ENCODE results near the gene ALG14. TPM values are rescaled to one million over a fixed set of nuclear protein-coding genes. Genes with fewer than 3 reads are reported as not detected.

The ALG14 gene
- total and polyA plus RNA-seq, 2 donors (not counting 1 experiment from before 2014, with no cell fraction given) = 0.92 to 2.6 TPM

- H3K27ac ChIP-seq (ENCODE audit: low read length in 2 of 2) = no peak overlapping the region
- 88% methylated on average over 1 of the region's 2 CpGs for WGBS (ENCODE audit: insufficient coverage)
- H3K36me3 ChIP-seq (replicated peaks in 1 of 2; ENCODE audit: control extremely low read depth in 1 of 2, control insufficient read depth in 1 of 2, extremely low read depth in 1 of 2, insufficient read depth in 2 of 2, low read length in 1 of 2) = no peaks in the 10 kb centered on the region
- no peaks in the 10 kb centered on the region for H4K20me1 ChIP-seq (ENCODE audit: control insufficient read depth, insufficient read depth, low read length, poor library complexity, severe bottlenecking)
- H3K4me3 ChIP-seq (ENCODE audit: control extremely low read depth in 1 of 5, extremely low read depth in 1 of 5, insufficient read depth in 1 of 5, low read depth in 2 of 5, low read length in 4 of 5) = no peak overlapping the region
- POLR2A ChIA-PET = no interaction called here
- CTCF ChIA-PET = interaction anchor here (0.6 to 6.4 kb wide), 3 partner anchors 77 to 194 kb away, joined by 3 to 243 read pairs (median 4); partner anchors contain the start of gene RWDD3
- Mint-ChIP-seq H3K27ac (no peak overlapping the region), H3K4me3 (no peak overlapping the region), H3K9me3 (ENCODE audit: insufficient read depth) (no peaks in the 10 kb centered on the region), H3K27me3 (no peaks in the 10 kb centered on the region), H3K4me1 (no peaks in the 10 kb centered on the region)
- H3K27me3 ChIP-seq (replicated peaks in 1 of 4; ENCODE audit: control extremely low read depth in 1 of 4, control insufficient read depth in 3 of 4, insufficient read depth in 4 of 4, low read length in 3 of 4) = no peaks in the 10 kb centered on the region
- DNase-seq (no peak), ATAC-seq (ENCODE audit: low read depth) (no peak)
- H3K4me2 ChIP-seq (replicated peaks; ENCODE audit: low read depth, low read length, poor library complexity, severe bottlenecking) = no peak overlapping the region
- no peaks in the 10 kb centered on the region for H3K79me2 ChIP-seq (ENCODE audit: control insufficient read depth, insufficient read depth, low read length)
- peaks cover 0 to 3% of the 10 kb centered on the region in 2 donors for H3K4me1 ChIP-seq (ENCODE audit: control insufficient read depth in 2 of 2, insufficient read depth in 2 of 2, low read length in 2 of 2)
- H3K9me3 ChIP-seq (ENCODE audit: control extremely low read depth in 1 of 3, control insufficient read depth in 2 of 3, insufficient read depth in 1 of 3, low read length in 2 of 3) = no peaks in the 10 kb centered on the region
- no peak overlapping the region for H3K9ac ChIP-seq (ENCODE audit: low read length)
- no peak overlapping the region for H2AFZ ChIP-seq (ENCODE audit: insufficient read depth, low read depth, low read length, poor library complexity, severe bottlenecking)
- intact Hi-C loops (cut with micrococcal nuclease) = loop anchor here (5.0 to 10.0 kb wide), 2 partner anchors 58 to 525 kb away; no protein-coding TSS in a partner anchor
- TF ChIP-seq CTCF (IDR thresholded peaks at IDR 0.05) = no peak
- TF ChIP-seq EZH2 (IDR thresholded peaks at IDR 0.05; ENCODE audit: borderline replicate concordance, insufficient read depth, low read depth, low read length, poor library complexity, severe bottlenecking) = no peak
These were observed 32.7 kb downstream of the ALG14 start for GRCh38 chr1:95040032-95040525.

- no peak overlapping the region for H2AFZ ChIP-seq (ENCODE audit: insufficient read depth, low read depth, low read length, poor library complexity, severe bottlenecking)
- H3K9me3 ChIP-seq (ENCODE audit: control extremely low read depth in 1 of 3, control insufficient read depth in 2 of 3, insufficient read depth in 1 of 3, low read length in 2 of 3) = no peaks in the 10 kb centered on the region
- H3K4me1 ChIP-seq (ENCODE audit: control insufficient read depth in 2 of 2, insufficient read depth in 2 of 2, low read length in 2 of 2) = peaks cover 0 to 3% of the 10 kb centered on the region in 2 donors
- Mint-ChIP-seq H3K4me3 (no peak overlapping the region), H3K9me3 (ENCODE audit: insufficient read depth) (no peaks in the 10 kb centered on the region), H3K27ac (no peak overlapping the region), H3K27me3 (no peaks in the 10 kb centered on the region), H3K4me1 (no peaks in the 10 kb centered on the region)
- H3K9ac ChIP-seq (ENCODE audit: low read length) = no peak overlapping the region
- CTCF ChIA-PET = interaction anchor here (0.6 to 6.4 kb wide), 3 partner anchors 77 to 194 kb away, joined by 3 to 243 read pairs (median 4); partner anchors contain the start of gene RWDD3
- no peaks in the 10 kb centered on the region for H4K20me1 ChIP-seq (ENCODE audit: control insufficient read depth, insufficient read depth, low read length, poor library complexity, severe bottlenecking)
- no peaks in the 10 kb centered on the region for H3K36me3 ChIP-seq (replicated peaks in 1 of 2; ENCODE audit: control extremely low read depth in 1 of 2, control insufficient read depth in 1 of 2, extremely low read depth in 1 of 2, insufficient read depth in 2 of 2, low read length in 1 of 2)
- 100% methylated on average over 8 of the region's 12 CpGs for WGBS (ENCODE audit: insufficient coverage)
- no peak overlapping the region for H3K4me2 ChIP-seq (replicated peaks; ENCODE audit: low read depth, low read length, poor library complexity, severe bottlenecking)
- H3K27me3 ChIP-seq (replicated peaks in 1 of 4; ENCODE audit: control extremely low read depth in 1 of 4, control insufficient read depth in 3 of 4, insufficient read depth in 4 of 4, low read length in 3 of 4) = no peaks in the 10 kb centered on the region
- DNase-seq (no peak), ATAC-seq (ENCODE audit: low read depth) (no peak)
- H3K79me2 ChIP-seq (ENCODE audit: control insufficient read depth, insufficient read depth, low read length) = no peaks in the 10 kb centered on the region
- intact Hi-C loops (cut with micrococcal nuclease) = loop anchor here (5.0 to 10.0 kb wide), 2 partner anchors 57 to 525 kb away; no protein-coding TSS in a partner anchor
- POLR2A ChIA-PET = no interaction called here
- H3K4me3 ChIP-seq (ENCODE audit: control extremely low read depth in 1 of 5, extremely low read depth in 1 of 5, insufficient read depth in 1 of 5, low read depth in 2 of 5, low read length in 4 of 5) = no peak overlapping the region
- TF ChIP-seq EZH2 (IDR thresholded peaks at IDR 0.05; ENCODE audit: borderline replicate concordance, insufficient read depth, low read depth, low read length, poor library complexity, severe bottlenecking) = no peak
- TF ChIP-seq CTCF (IDR thresholded peaks at IDR 0.05) = no peak
- H3K27ac ChIP-seq (ENCODE audit: low read length in 2 of 2) = no peak overlapping the region
These were observed 33.3 kb downstream of the ALG14 start for GRCh38 chr1:95039360-95040031.
